Keratinocyte (primary cell): ENCODE data around the gene PEX5L. TPM values are rescaled to one million over a fixed set of nuclear protein-coding genes. Genes with fewer than 3 reads are reported as not detected.

Experiments used
- DNase-seq: peaks from one replicate; pipeline ENCODE4 v3.0.0-alpha.2; 2011; ENCODE audit warnings: low read depth, missing footprints, low spot score
- FAIRE-seq: peaks from 2 replicates; lab custom pipeline; 2011; peaks lifted over from hg19 to GRCh38; lab: Jason Lieb, UNC
- H2AFZ ChIP-seq: 2 replicates; pipeline ENCODE4 v1.6.0; 2012; ENCODE audit warnings: low read length, control low read depth, inconsistent platforms; ENCODE audit not compliant: control insufficient read depth
- H3K27ac ChIP-seq: 2 replicates; pipeline ENCODE4 v1.5.1; 2011; ENCODE audit warnings: low read length; ENCODE audit not compliant: control insufficient read depth, insufficient read depth
- H3K27me3 ChIP-seq: 3 replicates; pipeline ENCODE4 v1.6.0; 2011; ENCODE audit warnings: low read length; ENCODE audit not compliant: control insufficient read depth, insufficient read depth; ENCODE audit errors: extremely low read depth
- H3K36me3 ChIP-seq, 2 experiments: 2 replicates in 1 of 2; 3 replicates in 1 of 2; pipeline ENCODE4 v1.5.1; 2011; ENCODE audit warnings: low read length in 2 of 2, mild to moderate bottlenecking in 1 of 2; ENCODE audit not compliant: control insufficient read depth in 2 of 2, insufficient read depth in 2 of 2; ENCODE audit errors: extremely low read depth in 1 of 2
- H3K4me1 ChIP-seq: 3 replicates; pipeline ENCODE4 v1.5.1; 2011; ENCODE audit warnings: low read length; ENCODE audit not compliant: control insufficient read depth, insufficient read depth; ENCODE audit errors: extremely low read depth
- H3K4me2 ChIP-seq: 3 replicates; pipeline ENCODE4 v1.6.0; 2011; ENCODE audit warnings: low read depth, low read length; ENCODE audit not compliant: control insufficient read depth, insufficient read depth; ENCODE audit errors: extremely low read depth
- H3K4me3 ChIP-seq, 3 experiments: fragments of 200-600 bp in 1 of 3; sonication (generic) in 1 of 3; 2 replicates in 2 of 3; 3 replicates in 1 of 3; pipeline ENCODE4 v1.5.1; 2011 to 2016; ENCODE audit warnings: low read length in 3 of 3, mild to moderate bottlenecking in 3 of 3, control low read depth in 2 of 3, inconsistent platforms in 1 of 3, low read depth in 1 of 3, mixed read lengths in 1 of 3, mixed run types in 1 of 3, moderate library complexity in 1 of 3; ENCODE audit not compliant: control insufficient read depth in 2 of 3, insufficient read depth in 2 of 3; ENCODE audit errors: extremely low read depth in 1 of 3
- H3K79me2 ChIP-seq: 2 replicates; pipeline ENCODE4 v1.6.0; 2012; ENCODE audit warnings: low read length; ENCODE audit not compliant: control insufficient read depth, insufficient read depth
- H3K9ac ChIP-seq: 3 replicates; pipeline ENCODE4 v1.6.0; 2011; ENCODE audit warnings: low read length; ENCODE audit not compliant: control insufficient read depth, insufficient read depth; ENCODE audit errors: extremely low read depth
- H3K9me1 ChIP-seq: 3 replicates; pipeline ENCODE4 v1.6.0; 2011; ENCODE audit warnings: low read length; ENCODE audit not compliant: control insufficient read depth, insufficient read depth; ENCODE audit errors: extremely low read depth
- H3K9me3 ChIP-seq: 2 replicates; pipeline ENCODE4 v1.5.1; 2012; ENCODE audit warnings: low read depth, low read length; ENCODE audit not compliant: control insufficient read depth
- H4K20me1 ChIP-seq: 3 replicates; pipeline ENCODE4 v1.6.0; 2011; ENCODE audit warnings: low read length; ENCODE audit not compliant: control insufficient read depth, insufficient read depth; ENCODE audit errors: extremely low read depth
- EZH2 ChIP-seq: IDR thresholded peaks from one replicate; pipeline ENCODE4 v1.6.1; 2012; ENCODE audit warnings: inconsistent platforms, mild to moderate bottlenecking, low read length, moderate library complexity
- dilution Hi-C: fragments of 300-500 bp; cut with MboI; formaldehyde crosslinking; loops from one replicate; pipeline ENCODE4 v1.7.0; 2020; ENCODE audit warnings: low sequenced_read_pairs; ENCODE audit not compliant: extremely low pct_ligation_motif_present
- polyA plus RNA-seq, 5 experiments: library from polyadenylated mRNA; depleted of rRNA in 3 of 5; stranded (reverse) in 3 of 5; stranded (forward) in 1 of 5; unstranded in 1 of 5; fragments of >200 nt; gene quantifications; 1 replicate in 1 of 5; 2 replicates in 3 of 5; 3 replicates in 1 of 5; pipeline versions ENCODE4 v1.2.1 to v1.2.3, GENCODE V29; 2011 to 2012; ENCODE audit warnings: missing spikeins in 2 of 5, low read depth in 1 of 5, low replicate concordance in 1 of 5
- TF ChIP-seq, protein P1 (sequence below), 3 experiments: IDR thresholded peaks in 1 of 3; conservative IDR thresholded peaks in 1 of 3; optimal IDR thresholded peaks in 1 of 3; 2 replicates in 2 of 3; 3 replicates in 1 of 3; pipeline versions ENCODE3 to v1.5.1; 2011; ENCODE audit warnings: low read length in 3 of 3, mild to moderate bottlenecking in 3 of 3, moderate library complexity in 2 of 3, control low read depth in 1 of 3, inconsistent platforms in 1 of 3; ENCODE audit not compliant: insufficient read depth in 2 of 3; ENCODE audit errors: extremely low read depth in 1 of 3

Gene PEX5L
- polyA plus RNA-seq, 1 donor (not counting 4 experiments of a cell fraction or from before 2014, with no cell fraction given): 0.92 TPM

GRCh38 chr3:179991104-179991503 lies 45.6 kb downstream of the PEX5L start:
- TF ChIP-seq EZH2: no peak
- TF ChIP-seq, protein P1, sequence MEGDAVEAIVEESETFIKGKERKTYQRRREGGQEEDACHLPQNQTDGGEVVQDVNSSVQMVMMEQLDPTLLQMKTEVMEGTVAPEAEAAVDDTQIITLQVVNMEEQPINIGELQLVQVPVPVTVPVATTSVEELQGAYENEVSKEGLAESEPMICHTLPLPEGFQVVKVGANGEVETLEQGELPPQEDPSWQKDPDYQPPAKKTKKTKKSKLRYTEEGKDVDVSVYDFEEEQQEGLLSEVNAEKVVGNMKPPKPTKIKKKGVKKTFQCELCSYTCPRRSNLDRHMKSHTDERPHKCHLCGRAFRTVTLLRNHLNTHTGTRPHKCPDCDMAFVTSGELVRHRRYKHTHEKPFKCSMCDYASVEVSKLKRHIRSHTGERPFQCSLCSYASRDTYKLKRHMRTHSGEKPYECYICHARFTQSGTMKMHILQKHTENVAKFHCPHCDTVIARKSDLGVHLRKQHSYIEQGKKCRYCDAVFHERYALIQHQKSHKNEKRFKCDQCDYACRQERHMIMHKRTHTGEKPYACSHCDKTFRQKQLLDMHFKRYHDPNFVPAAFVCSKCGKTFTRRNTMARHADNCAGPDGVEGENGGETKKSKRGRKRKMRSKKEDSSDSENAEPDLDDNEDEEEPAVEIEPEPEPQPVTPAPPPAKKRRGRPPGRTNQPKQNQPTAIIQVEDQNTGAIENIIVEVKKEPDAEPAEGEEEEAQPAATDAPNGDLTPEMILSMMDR (optimal IDR thresholded peaks at IDR 0.05 in 1 of 3, IDR thresholded peaks at IDR 0.05 in 1 of 3, conservative IDR thresholded peaks at IDR 0.05 in 1 of 3; ENCODE audit: extremely low read depth in 1 of 3, insufficient read depth in 2 of 3, low read length in 3 of 3): no peak
- Histone ChIP-seq H2AFZ (no peak overlapping the region), H3K36me3 (no peaks in the 10 kb centered on the region), H3K4me2 (no peak overlapping the region), H3K9me1 (no peaks in the 10 kb centered on the region), H3K79me2 (no peaks in the 10 kb centered on the region), H3K9ac (no peak overlapping the region), H3K27ac (no peak overlapping the region), H4K20me1 (no peaks in the 10 kb centered on the region), H3K4me1 (no peaks in the 10 kb centered on the region), H3K27me3 (no peaks in the 10 kb centered on the region), H3K4me3 (no peak overlapping the region), H3K9me3 (no peaks in the 10 kb centered on the region)
- FAIRE-seq: no peak
- dilution Hi-C loops: no loop called here
- DNase-seq: no peak

GRCh38 chr3:179981646-179982045 lies 55.1 kb downstream of the PEX5L start:
- Histone ChIP-seq H3K79me2 (no peaks in the 10 kb centered on the region), H3K4me3 (no peak overlapping the region), H4K20me1 (no peaks in the 10 kb centered on the region), H3K27me3 (no peaks in the 10 kb centered on the region), H3K4me1 (no peaks in the 10 kb centered on the region), H3K9ac (no peak overlapping the region), H3K4me2 (no peak overlapping the region), H3K27ac (no peak overlapping the region), H2AFZ (no peak overlapping the region), H3K9me3 (no peaks in the 10 kb centered on the region), H3K36me3 (no peaks in the 10 kb centered on the region), H3K9me1 (no peaks in the 10 kb centered on the region)
- FAIRE-seq (no peak), DNase-seq (no peak)
- dilution Hi-C loops: no loop called here
- TF ChIP-seq EZH2: no peak
- TF ChIP-seq, protein P1 (optimal IDR thresholded peaks at IDR 0.05 in 1 of 3, IDR thresholded peaks at IDR 0.05 in 1 of 3, conservative IDR thresholded peaks at IDR 0.05 in 1 of 3; ENCODE audit: extremely low read depth in 1 of 3, insufficient read depth in 2 of 3, low read length in 3 of 3): no peak
